ENCODE data around the gene ARIH2. TPM values are rescaled to one million over a fixed set of nuclear protein-coding genes. Genes with fewer than 3 reads are reported as not detected.

ARIH2 gene
- total RNA-seq, 1 donor from 2014 or later = 112 TPM

GRCh38 chr3:48989796-48990635 lies 71.4 kb downstream of the ARIH2 start, which contains the start of gene P4HTM:
Gene P4HTM, plus strand, starts transcription at chr3:48990241. Its CDS starts 16 bp downstream, at chr3:48990257.
- ChIA-PET CTCF (interaction anchor here (1.5 to 5.0 kb wide), 8 partner anchors 15 to 459 kb away, joined by 5 to 57 read pairs (median 14); partner anchors contain the start of genes DALRD3, IMPDH2, NDUFAF3 and QRICH1), POLR2A (interaction anchor here (0.6 to 5.1 kb wide), 12 partner anchors 9 to 716 kb away, joined by 3 to 58 read pairs (median 6); partner anchors contain the start of genes ARIH2, DALRD3, IMPDH2 and NDUFAF3)
- Mint-ChIP-seq H3K4me1 (peaks cover 28% of the 10 kb centered on the region), H3K36me3 (ENCODE audit: low read depth) (peaks cover 18% of the 10 kb centered on the region), H3K9me3 (no peaks in the 10 kb centered on the region), H3K27me3 (no peaks in the 10 kb centered on the region), H3K27ac (peak within 1 kb of the TSS; percentile 83), H3K4me3 (peak within 1 kb of the TSS; percentile 92)
- DNase-seq (peak; percentile 58), ATAC-seq (ENCODE audit: low read depth) (peak; percentile 64)
- intact Hi-C loops (cut with micrococcal nuclease) = loop anchor here (1.0 kb wide), 3 partner anchors 17 to 31 kb away; partner anchors contain the start of gene WDR6
- no peak for TF ChIP-seq CTCF (IDR thresholded peaks at IDR 0.05)

DNA sequence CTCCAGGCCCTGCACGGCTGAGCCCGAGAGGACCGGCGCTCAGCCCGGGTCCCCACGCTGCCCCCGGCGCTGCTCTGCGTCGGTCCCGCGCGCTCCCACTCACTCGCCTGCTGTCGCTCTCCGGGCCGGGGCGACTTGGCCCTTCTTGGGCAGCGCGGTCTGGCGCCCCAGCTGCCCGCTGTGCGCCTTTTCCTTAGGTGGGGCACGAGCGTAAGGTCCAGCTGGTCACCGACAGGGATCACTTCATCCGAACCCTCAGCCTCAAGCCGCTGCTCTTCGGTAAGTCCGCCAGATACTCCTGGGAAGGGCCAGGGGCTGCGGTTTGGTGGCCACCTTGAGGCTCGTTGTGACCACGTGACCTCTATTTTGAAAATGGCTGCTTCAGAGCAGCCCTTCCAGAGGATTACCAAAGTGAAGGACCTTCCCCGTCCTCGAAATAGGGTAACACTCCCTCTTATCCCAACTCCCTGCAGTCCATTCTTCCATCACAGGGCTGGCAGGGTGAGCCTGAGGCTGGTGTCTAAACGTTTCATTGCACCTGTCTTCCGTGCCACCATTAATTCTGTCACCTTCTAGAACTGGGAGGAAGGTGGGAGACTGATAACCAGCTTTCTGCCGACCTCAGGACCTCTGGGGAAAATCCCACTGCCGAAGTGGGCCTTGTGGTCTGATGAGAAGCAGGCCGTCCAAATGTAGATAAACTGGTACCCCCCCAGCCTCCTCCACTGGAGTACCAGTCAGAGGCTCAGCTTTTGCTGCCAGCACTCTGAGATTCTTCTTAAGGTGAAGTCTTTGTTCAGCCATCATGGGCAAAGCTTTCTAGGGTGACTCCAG lies 72.2 kb downstream of the ARIH2 start:
- intact Hi-C loops (cut with micrococcal nuclease) = loop anchor here (1.0 kb wide), 2 partner anchors 16 to 30 kb away; partner anchors contain the start of gene WDR6
- no peaks in the 10 kb centered on the region for H3K9me3 Mint-ChIP-seq
- peaks cover 28% of the 10 kb centered on the region for H3K4me1 Mint-ChIP-seq
- ATAC-seq (ENCODE audit: low read depth) (peak; percentile 12), DNase-seq (no peak)
- peak overlapping the region; percentile 81 for H3K27ac Mint-ChIP-seq
- peak overlapping the region; percentile 90 for H3K4me3 Mint-ChIP-seq
- ChIA-PET CTCF (interaction anchor here (0.9 to 1.9 kb wide), 4 partner anchors 16 to 38 kb away, joined by 3 to 11 read pairs (median 6); partner anchors contain the start of genes IMPDH2, NDUFAF3 and WDR6), POLR2A (interaction anchor here (0.6 to 5.1 kb wide), 12 partner anchors 9 to 459 kb away, joined by 3 to 58 read pairs (median 4); partner anchors contain the start of genes DALRD3, IMPDH2, NDUFAF3 and QRICH1)
- peaks cover 14% of the 10 kb centered on the region for H3K36me3 Mint-ChIP-seq (ENCODE audit: low read depth)
- no peaks in the 10 kb centered on the region for H3K27me3 Mint-ChIP-seq
- no peak for TF ChIP-seq CTCF (IDR thresholded peaks at IDR 0.05)

DNA sequence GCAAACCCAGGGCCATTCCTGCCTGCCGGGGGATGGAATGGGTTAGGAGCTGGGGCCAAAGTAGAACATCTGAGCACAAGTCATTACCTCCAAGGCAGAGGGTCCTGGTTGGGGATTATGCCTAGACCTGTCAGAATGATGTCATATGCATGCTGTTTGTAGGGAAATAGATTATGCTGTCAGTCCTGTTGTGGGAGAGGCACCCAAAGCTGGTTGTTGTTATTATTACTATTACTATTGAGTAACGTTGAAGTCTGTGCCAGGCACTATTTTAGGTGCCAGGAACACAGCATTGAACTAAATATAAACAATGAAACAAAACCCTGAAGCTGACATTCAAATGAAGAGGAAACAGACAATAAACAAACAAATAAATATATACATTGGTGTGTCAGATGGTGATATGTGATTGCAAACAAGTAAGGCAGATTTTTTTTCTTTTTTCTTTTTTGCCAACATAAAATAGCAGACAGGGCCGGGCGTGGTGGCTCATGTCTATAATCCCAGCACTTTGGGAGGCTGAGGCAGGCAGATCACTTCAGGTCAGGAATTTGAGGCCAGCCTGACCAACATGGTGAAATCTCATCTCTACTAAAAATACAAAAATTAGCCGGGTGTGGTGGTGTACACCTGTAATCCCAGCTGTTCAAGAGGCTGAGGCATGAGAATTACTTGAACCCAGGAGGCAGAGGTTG lies 73.4 kb downstream of the ARIH2 start:
- intact Hi-C loops (cut with micrococcal nuclease) = no loop called here
- peaks cover 28% of the 10 kb centered on the region for H3K4me1 Mint-ChIP-seq
- H3K36me3 Mint-ChIP-seq (ENCODE audit: low read depth) = peaks cover 12% of the 10 kb centered on the region
- peak overlapping the region; percentile 44 for H3K4me3 Mint-ChIP-seq
- H3K27me3 Mint-ChIP-seq = no peaks in the 10 kb centered on the region
- ChIA-PET POLR2A (interaction anchor here (0.6 to 5.1 kb wide), 9 partner anchors 14 to 424 kb away, joined by 3 to 58 read pairs (median 4); partner anchors contain the start of genes DALRD3, IMPDH2, NDUFAF3 and QRICH1), CTCF (interaction anchor here (0.9 to 1.9 kb wide), 3 partner anchors 15 to 37 kb away, joined by 3 to 11 read pairs (median 6); partner anchors contain the start of genes IMPDH2 and WDR6)
- no peak for TF ChIP-seq CTCF (IDR thresholded peaks at IDR 0.05)
- DNase-seq (no peak), ATAC-seq (ENCODE audit: low read depth) (no peak)
- no peaks in the 10 kb centered on the region for H3K9me3 Mint-ChIP-seq
- H3K27ac Mint-ChIP-seq = no peak overlapping the region

DNA sequence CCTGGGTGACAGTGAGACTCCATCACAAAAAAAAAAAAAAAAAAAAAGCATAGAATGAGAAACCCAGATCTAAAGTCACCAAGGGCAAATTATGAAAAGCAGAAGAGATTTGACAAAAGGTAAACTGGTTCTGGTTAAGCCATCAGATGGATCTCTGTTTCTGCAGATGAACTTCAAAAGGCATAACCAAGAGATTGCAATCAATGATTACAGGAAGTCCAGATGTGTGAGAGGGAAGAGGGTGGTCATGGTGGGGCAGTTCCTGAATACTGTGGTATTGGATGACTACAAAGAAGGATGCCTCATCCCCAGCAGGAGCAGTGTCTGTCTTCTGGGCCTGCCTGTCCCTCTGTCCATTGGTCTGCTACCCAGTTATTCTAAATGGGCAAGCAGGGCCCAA lies 75.2 kb downstream of the ARIH2 start:
- Mint-ChIP-seq H3K4me3 (no peak overlapping the region), H3K27ac (no peak overlapping the region), H3K9me3 (no peaks in the 10 kb centered on the region), H3K36me3 (ENCODE audit: low read depth) (peaks cover 15% of the 10 kb centered on the region), H3K27me3 (no peaks in the 10 kb centered on the region), H3K4me1 (peaks cover 24% of the 10 kb centered on the region)
- TF ChIP-seq CTCF (IDR thresholded peaks at IDR 0.05) = no peak
- ChIA-PET POLR2A (interaction anchor here (0.7 to 5.1 kb wide), 3 partner anchors 12 to 554 kb away, joined by 3 to 58 read pairs (median 3); partner anchors contain the start of gene WDR6), CTCF (no interaction called here)
- ATAC-seq (ENCODE audit: low read depth) (no peak), DNase-seq (no peak)
- intact Hi-C loops (cut with micrococcal nuclease) = no loop called here

Measured in activated B cell treated with CpG ODN at 0.5 μM for 24 hours (primary cell).